Pancreas (tissue), 10 donors: ENCODE results near the gene ALK. TPM values are rescaled to one million over a fixed set of nuclear protein-coding genes. Genes with fewer than 3 reads are reported as not detected.

Experiments
- ATAC-seq, 4 donors: fragments of 200-7000 bp; cut with Tn5 transposase; one replicate each; pipeline versions ENCODE4 v1.8.0 to v1.9.1; 2020; ENCODE audit warnings: mild to moderate bottlenecking in 4 of 4, moderate library complexity in 4 of 4
- DNase-seq, 6 donors: peaks; one replicate each; pipeline ENCODE4 v3.0.0-alpha.2; 2020
- FAIRE-seq: peaks from 2 replicates; lab custom pipeline; 2012; peaks lifted over from hg19 to GRCh38; lab: Jason Lieb, UNC
- H3K27ac ChIP-seq, 4 donors: fragments of 200-600 bp; sonication (generic); 1 replicate in 3 of 4; 2 replicates in 1 of 4; pipeline versions ENCODE4 v1.5.0 to v1.8.0; 2020
- H3K27me3 ChIP-seq, 4 donors: fragments of 200-600 bp; one replicate each; pipeline ENCODE4 v1.8.0; 2021
- H3K36me3 ChIP-seq, 3 donors: fragments of 200-600 bp; sonication (generic) in 1 of 3; one replicate each; pipeline versions ENCODE4 v1.5.0 to v1.8.0; 2020 to 2021
- H3K4me1 ChIP-seq, 3 donors: fragments of 200-600 bp; one replicate each; pipeline ENCODE4 v1.8.0; 2021
- H3K4me3 ChIP-seq, 4 donors: fragments of 200-600 bp; sonication (generic) in 2 of 4; one replicate each; pipeline versions ENCODE4 v1.5.0 to v1.8.0; 2020 to 2021
- H3K9me3 ChIP-seq, 4 donors: fragments of 200-600 bp; one replicate each; pipeline ENCODE4 v1.8.0; 2021
- CTCF ChIP-seq, 4 donors: fragments of 200-600 bp; sonication (generic) in 3 of 4; IDR thresholded peaks; one replicate each; pipeline versions ENCODE4 v1.5.0 to v1.8.0; 2021; ENCODE audit warnings: antibody characterized with exemption in 4 of 4
- WGBS, 2 donors: extraction: QIAGEN DNeasy Blood & Tissue Kit; methylation state at CpG; one replicate each; pipeline ENCODE4 v1.1.7; 2013; 5-methylcytosine and 5-hydroxymethylcytosine counted together
- intact Hi-C, 3 donors: fragments of 100-400 bp; cut with DNase I; formaldehyde crosslinking; loops; one replicate each; pipeline versions ENCODE4 v1.11.1 to v1.14.2; 2022
- polyA plus RNA-seq, 2 donors: library from polyadenylated mRNA; stranded (reverse); fragments of 200-250 nt; gene quantifications; one replicate each; pipeline ENCODE4 v1.2.3, GENCODE V29; 2013
- total RNA-seq, 6 donors: library from RNA; stranded (reverse); fragmentation: NEBNext Ultra II Directional in 4 of 6; extraction: Animal tissue kit (Norgen Biotek cat#: 25700) in 4 of 6; gene quantifications; one replicate each; pipeline versions ENCODE4 v1.2.1 to v1.2.4, GENCODE V29; 2021 to 2023
- donor health status: healthy with polysubstance abuse.
- donor health status: DM: no; HTN: no; CAD: no; lungs with moderate emphysema.
- donor health status: DM: no; HTN: no; CAD: no.
- donor health status: control.
- donor health status: control.
- donor health status: Bipolar disorder and iron deficiency.
- donor health status: DM: yes; HTN: yes; CAD: no.
- donor health status: DM: no; HTN: no; CAD: no.
- donor health status: DM: no; HTN: no; CAD: no.
- donor health status: DM: yes; HTN: yes; CAD: no.

The ALK gene
- total and polyA plus RNA-seq, 8 donors: 0.05 to 0.17 (median 0.09) TPM; not detected in 2

- no peaks in the 10 kb centered on the region for H3K9me3 ChIP-seq
- no peaks in the 10 kb centered on the region for H3K36me3 ChIP-seq
- H3K4me1 ChIP-seq: no peaks in the 10 kb centered on the region
- DNase-seq (no peak), ATAC-seq (no peak), FAIRE-seq (no peak)
- H3K4me3 ChIP-seq: no peak overlapping the region
- TF ChIP-seq CTCF (IDR thresholded peaks at IDR 0.05): no peak
- H3K27ac ChIP-seq: no peak overlapping the region
- H3K27me3 ChIP-seq: no peaks in the 10 kb centered on the region
- intact Hi-C loops: no loop called here
- WGBS, 2 donors: 94% methylated on average over 9 of the region's 9 CpGs
These were observed 445.9 kb downstream of the ALK start for GRCh38 chr2:29475499-29475898.

- no peaks in the 10 kb centered on the region for H3K36me3 ChIP-seq
- no peak for FAIRE-seq
- H3K27ac ChIP-seq: no peak overlapping the region
- 59 to 63% methylated on average over 3 of the region's 3 CpGs for WGBS, 2 donors
- no peak for TF ChIP-seq CTCF (IDR thresholded peaks at IDR 0.05)
- H3K4me1 ChIP-seq: no peaks in the 10 kb centered on the region
- H3K4me3 ChIP-seq: no peak overlapping the region
- intact Hi-C loops: no loop called here
- DNase-seq: no peak
- no peak for ATAC-seq
- H3K27me3 ChIP-seq: no peaks in the 10 kb centered on the region
- no peaks in the 10 kb centered on the region for H3K9me3 ChIP-seq
These were observed 451.4 kb downstream of the ALK start for GRCh38 chr2:29469961-29470360.

GRCh38 chr2:29469516-29469915 is 451.9 kb downstream of the ALK start:
- intact Hi-C loops: no loop called here
- WGBS, 2 donors: 38 to 41% methylated on average over 1 of the region's 1 CpG
- TF ChIP-seq CTCF (IDR thresholded peaks at IDR 0.05): no peak
- Histone ChIP-seq H3K27ac (no peak overlapping the region), H3K9me3 (no peaks in the 10 kb centered on the region), H3K4me3 (no peak overlapping the region), H3K4me1 (no peaks in the 10 kb centered on the region), H3K27me3 (no peaks in the 10 kb centered on the region), H3K36me3 (no peaks in the 10 kb centered on the region)
- FAIRE-seq: no peak
- ATAC-seq: no peak
- DNase-seq: no peak

GRCh38 chr2:29463181-29463900 is 458.0 kb downstream of the ALK start:
- no peaks in the 10 kb centered on the region for H3K4me1 ChIP-seq
- no peaks in the 10 kb centered on the region for H3K9me3 ChIP-seq
- no peak for TF ChIP-seq CTCF (IDR thresholded peaks at IDR 0.05)
- WGBS, 2 donors: 92 to 96% methylated on average over 3 of the region's 3 CpGs
- intact Hi-C loops: no loop called here
- DNase-seq (no peak), FAIRE-seq (no peak), ATAC-seq (no peak)
- no peaks in the 10 kb centered on the region for H3K36me3 ChIP-seq
- H3K4me3 ChIP-seq: no peak overlapping the region
- no peaks in the 10 kb centered on the region for H3K27me3 ChIP-seq
- H3K27ac ChIP-seq: no peak overlapping the region

- no peaks in the 10 kb centered on the region for H3K9me3 ChIP-seq
- WGBS, 2 donors: 95 to 96% methylated on average over 5 of the region's 5 CpGs
- H3K4me3 ChIP-seq: no peak overlapping the region
- no peak for DNase-seq
- no peaks in the 10 kb centered on the region for H3K36me3 ChIP-seq
- FAIRE-seq: no peak
- H3K4me1 ChIP-seq: no peaks in the 10 kb centered on the region
- TF ChIP-seq CTCF (IDR thresholded peaks at IDR 0.05): no peak
- no peak overlapping the region for H3K27ac ChIP-seq
- intact Hi-C loops: no loop called here
- ATAC-seq: no peak
- H3K27me3 ChIP-seq: no peaks in the 10 kb centered on the region
These were observed 459.1 kb downstream of the ALK start for GRCh38 chr2:29462293-29462692.
